Measurements from ENCODE around the gene PRR33.

DNA sequence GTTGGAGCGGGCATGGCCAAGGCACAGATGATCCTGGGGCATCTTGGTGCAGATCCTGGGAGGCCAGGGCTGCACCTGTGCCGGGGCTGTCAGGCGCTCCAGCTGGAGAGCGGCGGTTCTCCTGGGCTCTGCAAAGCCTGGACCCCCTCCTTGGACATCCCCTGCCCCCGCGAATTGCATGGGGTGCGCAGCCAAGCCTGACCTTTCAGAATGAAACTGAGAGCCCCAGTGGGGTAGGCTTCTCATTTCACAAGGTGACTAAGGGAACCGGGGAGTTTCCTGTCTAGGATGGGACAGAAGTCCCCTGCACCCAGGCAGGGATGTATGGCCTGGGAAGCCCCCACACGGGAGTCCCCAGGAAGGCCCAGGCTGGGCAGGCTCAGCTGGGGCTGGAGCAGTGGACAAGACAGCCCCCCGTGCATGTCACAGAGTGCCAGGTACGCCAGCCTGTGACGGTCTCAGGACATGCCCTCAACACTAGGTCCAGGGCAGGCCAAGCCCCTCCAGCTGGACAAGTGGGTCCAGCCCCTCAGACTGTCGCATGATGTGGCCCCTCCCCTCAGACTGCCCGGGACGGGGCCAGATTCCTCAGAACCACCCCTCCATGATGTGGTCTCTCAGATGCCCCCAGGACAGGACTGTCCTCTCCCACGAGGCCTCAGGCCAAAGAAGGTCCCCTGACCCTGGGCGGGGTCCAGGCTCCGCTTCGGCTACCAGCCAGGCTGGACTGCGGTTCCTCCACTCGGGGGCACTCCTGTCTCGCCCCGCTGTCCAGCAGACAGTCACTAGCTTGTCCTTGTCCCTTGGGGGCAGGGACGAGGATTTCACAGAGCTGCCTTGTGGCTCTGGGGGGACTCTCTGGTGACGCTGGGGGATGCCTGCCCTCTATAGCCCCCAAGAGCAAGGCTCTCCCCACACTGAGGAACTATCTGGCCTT lies 36.5 kb downstream of the PRR33 start:
- TF ChIP-seq, protein P1, sequence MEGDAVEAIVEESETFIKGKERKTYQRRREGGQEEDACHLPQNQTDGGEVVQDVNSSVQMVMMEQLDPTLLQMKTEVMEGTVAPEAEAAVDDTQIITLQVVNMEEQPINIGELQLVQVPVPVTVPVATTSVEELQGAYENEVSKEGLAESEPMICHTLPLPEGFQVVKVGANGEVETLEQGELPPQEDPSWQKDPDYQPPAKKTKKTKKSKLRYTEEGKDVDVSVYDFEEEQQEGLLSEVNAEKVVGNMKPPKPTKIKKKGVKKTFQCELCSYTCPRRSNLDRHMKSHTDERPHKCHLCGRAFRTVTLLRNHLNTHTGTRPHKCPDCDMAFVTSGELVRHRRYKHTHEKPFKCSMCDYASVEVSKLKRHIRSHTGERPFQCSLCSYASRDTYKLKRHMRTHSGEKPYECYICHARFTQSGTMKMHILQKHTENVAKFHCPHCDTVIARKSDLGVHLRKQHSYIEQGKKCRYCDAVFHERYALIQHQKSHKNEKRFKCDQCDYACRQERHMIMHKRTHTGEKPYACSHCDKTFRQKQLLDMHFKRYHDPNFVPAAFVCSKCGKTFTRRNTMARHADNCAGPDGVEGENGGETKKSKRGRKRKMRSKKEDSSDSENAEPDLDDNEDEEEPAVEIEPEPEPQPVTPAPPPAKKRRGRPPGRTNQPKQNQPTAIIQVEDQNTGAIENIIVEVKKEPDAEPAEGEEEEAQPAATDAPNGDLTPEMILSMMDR (IDR thresholded peaks at IDR 0.05; ENCODE audit: low read depth, low read length, missing input control): no peak
- TF ChIP-seq SP1 (IDR thresholded peaks at IDR 0.05) (no peak), JUND (IDR thresholded peaks at IDR 0.05) (no peak), GABPA (IDR thresholded peaks at IDR 0.05 in 1 of 2, conservative IDR thresholded peaks at IDR 0.05 in 1 of 2) (no peak), EGR1 (IDR thresholded peaks at IDR 0.05; ENCODE audit: low read depth in 2 of 2) (no peak), NR2F2 (IDR thresholded peaks at IDR 0.05) (no peak), FOXA1 (IDR thresholded peaks at IDR 0.05) (no peak), RAD21 (IDR thresholded peaks at IDR 0.05) (no peak), HNF4A (conservative IDR thresholded peaks at IDR 0.05) (no peak), TAF1 (conservative IDR thresholded peaks at IDR 0.05) (no peak)
- TF ChIP-seq, protein P2, sequence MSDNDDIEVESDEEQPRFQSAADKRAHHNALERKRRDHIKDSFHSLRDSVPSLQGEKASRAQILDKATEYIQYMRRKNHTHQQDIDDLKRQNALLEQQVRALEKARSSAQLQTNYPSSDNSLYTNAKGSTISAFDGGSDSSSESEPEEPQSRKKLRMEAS (IDR thresholded peaks at IDR 0.05): no peak
- TF ChIP-seq, protein P3, sequence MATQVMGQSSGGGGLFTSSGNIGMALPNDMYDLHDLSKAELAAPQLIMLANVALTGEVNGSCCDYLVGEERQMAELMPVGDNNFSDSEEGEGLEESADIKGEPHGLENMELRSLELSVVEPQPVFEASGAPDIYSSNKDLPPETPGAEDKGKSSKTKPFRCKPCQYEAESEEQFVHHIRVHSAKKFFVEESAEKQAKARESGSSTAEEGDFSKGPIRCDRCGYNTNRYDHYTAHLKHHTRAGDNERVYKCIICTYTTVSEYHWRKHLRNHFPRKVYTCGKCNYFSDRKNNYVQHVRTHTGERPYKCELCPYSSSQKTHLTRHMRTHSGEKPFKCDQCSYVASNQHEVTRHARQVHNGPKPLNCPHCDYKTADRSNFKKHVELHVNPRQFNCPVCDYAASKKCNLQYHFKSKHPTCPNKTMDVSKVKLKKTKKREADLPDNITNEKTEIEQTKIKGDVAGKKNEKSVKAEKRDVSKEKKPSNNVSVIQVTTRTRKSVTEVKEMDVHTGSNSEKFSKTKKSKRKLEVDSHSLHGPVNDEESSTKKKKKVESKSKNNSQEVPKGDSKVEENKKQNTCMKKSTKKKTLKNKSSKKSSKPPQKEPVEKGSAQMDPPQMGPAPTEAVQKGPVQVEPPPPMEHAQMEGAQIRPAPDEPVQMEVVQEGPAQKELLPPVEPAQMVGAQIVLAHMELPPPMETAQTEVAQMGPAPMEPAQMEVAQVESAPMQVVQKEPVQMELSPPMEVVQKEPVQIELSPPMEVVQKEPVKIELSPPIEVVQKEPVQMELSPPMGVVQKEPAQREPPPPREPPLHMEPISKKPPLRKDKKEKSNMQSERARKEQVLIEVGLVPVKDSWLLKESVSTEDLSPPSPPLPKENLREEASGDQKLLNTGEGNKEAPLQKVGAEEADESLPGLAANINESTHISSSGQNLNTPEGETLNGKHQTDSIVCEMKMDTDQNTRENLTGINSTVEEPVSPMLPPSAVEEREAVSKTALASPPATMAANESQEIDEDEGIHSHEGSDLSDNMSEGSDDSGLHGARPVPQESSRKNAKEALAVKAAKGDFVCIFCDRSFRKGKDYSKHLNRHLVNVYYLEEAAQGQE (IDR thresholded peaks at IDR 0.05): no peak
- TF ChIP-seq, protein P4, sequence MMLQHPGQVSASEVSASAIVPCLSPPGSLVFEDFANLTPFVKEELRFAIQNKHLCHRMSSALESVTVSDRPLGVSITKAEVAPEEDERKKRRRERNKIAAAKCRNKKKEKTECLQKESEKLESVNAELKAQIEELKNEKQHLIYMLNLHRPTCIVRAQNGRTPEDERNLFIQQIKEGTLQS (IDR thresholded peaks at IDR 0.05): no peak
- TF ChIP-seq, protein P5, sequence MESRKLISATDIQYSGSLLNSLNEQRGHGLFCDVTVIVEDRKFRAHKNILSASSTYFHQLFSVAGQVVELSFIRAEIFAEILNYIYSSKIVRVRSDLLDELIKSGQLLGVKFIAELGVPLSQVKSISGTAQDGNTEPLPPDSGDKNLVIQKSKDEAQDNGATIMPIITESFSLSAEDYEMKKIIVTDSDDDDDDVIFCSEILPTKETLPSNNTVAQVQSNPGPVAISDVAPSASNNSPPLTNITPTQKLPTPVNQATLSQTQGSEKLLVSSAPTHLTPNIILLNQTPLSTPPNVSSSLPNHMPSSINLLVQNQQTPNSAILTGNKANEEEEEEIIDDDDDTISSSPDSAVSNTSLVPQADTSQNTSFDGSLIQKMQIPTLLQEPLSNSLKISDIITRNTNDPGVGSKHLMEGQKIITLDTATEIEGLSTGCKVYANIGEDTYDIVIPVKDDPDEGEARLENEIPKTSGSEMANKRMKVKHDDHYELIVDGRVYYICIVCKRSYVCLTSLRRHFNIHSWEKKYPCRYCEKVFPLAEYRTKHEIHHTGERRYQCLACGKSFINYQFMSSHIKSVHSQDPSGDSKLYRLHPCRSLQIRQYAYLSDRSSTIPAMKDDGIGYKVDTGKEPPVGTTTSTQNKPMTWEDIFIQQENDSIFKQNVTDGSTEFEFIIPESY (IDR thresholded peaks at IDR 0.05): no peak
